IMR-90 (cell line): ENCODE measurements around the gene AMBP. TPM values are rescaled to one million over a fixed set of nuclear protein-coding genes. Genes with fewer than 3 reads are reported as not detected.

Experiments
- ATAC-seq: fragments of 200-7000 bp; cut with Tn5 transposase; 2 replicates; pipeline ENCODE4 v1.9.1; 2020; ENCODE audit warnings: low read depth, mild to moderate bottlenecking, moderate library complexity
- BruUV-seq: library from RNA; stranded (reverse); fragments of 400-500 nt; replicated peaks from 2 replicates; lab custom pipeline; 2021; lab: Mats Ljungman, UMichigan
- CTCF ChIA-PET: fragments of 300-600 bp; formaldehyde crosslinking; extraction: SDS; loops from one replicate; lab custom pipeline; 2021; ENCODE audit warnings: antibody characterized with exemption; lab: Yijun Ruan, JAX
- POLR2A ChIA-PET: fragments of 300-600 bp; sonication (Branson Sonifier 250); formaldehyde crosslinking; loops from one replicate; lab custom pipeline; 2022; ENCODE audit warnings: antibody characterized with exemption; ENCODE audit not compliant: unreplicated experiment; lab: Charles Lee
- DNase-seq: peaks from one replicate; pipeline ENCODE4 v3.0.0; 2013
- H2AFZ ChIP-seq: replicated peaks from 2 replicates; pipeline ENCODE3; 2013; ENCODE audit warnings: low read length, mild to moderate bottlenecking; ENCODE audit not compliant: poor library complexity
- H2AK5ac ChIP-seq: 2 replicates; pipeline ENCODE4 v1.6.1; 2013; ENCODE audit warnings: low read depth, low read length, inconsistent platforms
- H2AK9ac ChIP-seq: replicated peaks from 2 replicates; pipeline ENCODE3; 2013; ENCODE audit warnings: mild to moderate bottlenecking, low read depth, low read length, moderate library complexity; ENCODE audit not compliant: poor library complexity
- H2BK120ac ChIP-seq: 2 replicates; pipeline ENCODE4 v1.6.1; 2013; ENCODE audit warnings: low read depth, low read length, inconsistent platforms
- H2BK15ac ChIP-seq: 3 replicates; pipeline ENCODE4 v1.6.1; 2013; ENCODE audit warnings: low read depth, low read length, inconsistent platforms
- H2BK20ac ChIP-seq: 2 replicates; pipeline ENCODE4 v1.6.1; 2013; ENCODE audit warnings: low read depth, mild to moderate bottlenecking, inconsistent platforms, low read length, moderate library complexity
- H2BK5ac ChIP-seq: 2 replicates; pipeline ENCODE4 v1.6.1; 2013; ENCODE audit warnings: mild to moderate bottlenecking, low read depth, low read length, inconsistent platforms; ENCODE audit not compliant: poor library complexity, severe bottlenecking
- H3K14ac ChIP-seq: replicated peaks from 2 replicates; pipeline ENCODE4 v1.6.1; 2013; ENCODE audit warnings: low read depth, low read length, inconsistent platforms
- H3K18ac ChIP-seq: 2 replicates; pipeline ENCODE4 v1.6.1; 2013; ENCODE audit warnings: low read depth, low read length, control low read depth
- H3K23ac ChIP-seq: 2 replicates; pipeline ENCODE4 v1.6.1; 2013; ENCODE audit warnings: low read depth, low read length, inconsistent platforms
- H3K27ac ChIP-seq: 2 replicates; pipeline ENCODE4 v1.5.1; 2013; ENCODE audit warnings: mild to moderate bottlenecking, control low read depth, low read length; ENCODE audit not compliant: insufficient read depth
- H3K27me3 ChIP-seq: 2 replicates; pipeline ENCODE4 v1.6.1; 2013; ENCODE audit warnings: low read length; ENCODE audit not compliant: control insufficient read depth, insufficient read depth
- H3K36me3 ChIP-seq: 2 replicates; pipeline ENCODE4 v1.6.1; 2013; ENCODE audit warnings: low read length, mixed read lengths; ENCODE audit not compliant: control insufficient read depth, insufficient read depth
- H3K4ac ChIP-seq: 2 replicates; pipeline ENCODE4 v1.6.1; 2013; ENCODE audit warnings: low read depth, low read length, inconsistent platforms
- H3K4me1 ChIP-seq: 2 replicates; pipeline ENCODE4 v1.6.1; 2013; ENCODE audit warnings: low read length, mixed read lengths; ENCODE audit not compliant: control insufficient read depth, insufficient read depth
- H3K4me2 ChIP-seq: 2 replicates; pipeline ENCODE4 v1.6.1; 2013; ENCODE audit warnings: low read depth, mild to moderate bottlenecking, control low read depth, low read length, moderate library complexity
- H3K4me3 ChIP-seq: 2 replicates; pipeline ENCODE4 v1.5.1; 2013; ENCODE audit warnings: low read depth, mild to moderate bottlenecking, control low read depth, low read length, moderate library complexity; ENCODE audit not compliant: insufficient read depth
- H3K56ac ChIP-seq: 2 replicates; pipeline ENCODE4 v1.6.1; 2013; ENCODE audit warnings: low read length, inconsistent platforms; ENCODE audit not compliant: insufficient read depth; ENCODE audit errors: extremely low read depth
- H3K79me1 ChIP-seq, 2 experiments: 2 replicates each; pipeline ENCODE4 v1.6.1; 2013; ENCODE audit warnings: low read length in 2 of 2, inconsistent platforms in 1 of 2, low read depth in 1 of 2
- H3K9ac ChIP-seq: 2 replicates; pipeline ENCODE4 v1.6.1; 2013; ENCODE audit warnings: low read depth, low read length, control low read depth
- H3K9me1 ChIP-seq: 2 replicates; pipeline ENCODE4 v1.6.1; 2013; ENCODE audit warnings: low read length, inconsistent platforms; ENCODE audit not compliant: insufficient read depth
- H3K9me3 ChIP-seq: 2 replicates; pipeline ENCODE4 v1.6.1; 2013; ENCODE audit warnings: low read length; ENCODE audit not compliant: control insufficient read depth, insufficient read depth
- H4K20me1 ChIP-seq: 2 replicates; pipeline ENCODE4 v1.6.1; 2013; ENCODE audit warnings: low read length, inconsistent platforms; ENCODE audit not compliant: insufficient read depth
- H4K5ac ChIP-seq: 2 replicates; pipeline ENCODE4 v1.6.1; 2013; ENCODE audit warnings: mild to moderate bottlenecking, low read depth, low read length, control low read depth
- H4K8ac ChIP-seq, 2 experiments: 2 replicates each; pipeline ENCODE4 v1.6.1; 2013; ENCODE audit warnings: low read depth in 2 of 2, low read length in 2 of 2, control low read depth in 1 of 2, inconsistent platforms in 1 of 2
- H4K91ac ChIP-seq: 2 replicates; pipeline ENCODE4 v1.6.1; 2013; ENCODE audit warnings: low read depth, low read length, inconsistent platforms; ENCODE audit not compliant: insufficient read depth
- BHLHE40 ChIP-seq: fragments of 150-350 bp; IDR thresholded peaks from 2 replicates; pipeline ENCODE4 v1.6.1; 2016; ENCODE audit warnings: mild to moderate bottlenecking, low read depth, low read length
- CEBPB ChIP-seq: IDR thresholded peaks from 2 replicates; pipeline ENCODE4 v1.6.1; 2012; ENCODE audit warnings: low read depth, low read length, improper control_type of control experiment
- CHD1 ChIP-seq: IDR thresholded peaks from 2 replicates; pipeline ENCODE4 v1.6.1; 2012; ENCODE audit warnings: low read depth, low read length, improper control_type of control experiment
- FOS ChIP-seq: fragments of 150-350 bp; IDR thresholded peaks from 2 replicates; pipeline ENCODE4 v1.6.1; 2016; ENCODE audit warnings: low read depth, low read length
- MAFK ChIP-seq: IDR thresholded peaks from 2 replicates; pipeline ENCODE4 v1.6.1; 2012; ENCODE audit warnings: low read depth, low read length, improper control_type of control experiment
- MAZ ChIP-seq: IDR thresholded peaks from 2 replicates; pipeline ENCODE4 v1.6.1; 2012; ENCODE audit warnings: low read depth, mild to moderate bottlenecking, low read length, improper control_type of control experiment, moderate library complexity, borderline replicate concordance
- MXI1 ChIP-seq: IDR thresholded peaks from 2 replicates; pipeline ENCODE4 v1.6.1; 2012; ENCODE audit warnings: low read depth, mild to moderate bottlenecking, low read length, moderate library complexity, borderline replicate concordance
- NFE2L2 ChIP-seq: fragments of 150-350 bp; IDR thresholded peaks from 2 replicates; pipeline ENCODE4 v1.6.1; 2016; ENCODE audit warnings: low read depth, mild to moderate bottlenecking, low read length
- POLR2A ChIP-seq: IDR thresholded peaks from 2 replicates; pipeline ENCODE4 v1.6.1; 2012; ENCODE audit warnings: mild to moderate bottlenecking, low read depth, low read length
- RAD21 ChIP-seq: IDR thresholded peaks from 2 replicates; pipeline ENCODE4 v1.6.1; 2012; ENCODE audit warnings: low read length, improper control_type of control experiment
- RCOR1 ChIP-seq: IDR thresholded peaks from 2 replicates; pipeline ENCODE4 v1.6.1; 2012; ENCODE audit warnings: mild to moderate bottlenecking, low read length, improper control_type of control experiment; ENCODE audit not compliant: insufficient replicate concordance
- RFX5 ChIP-seq: IDR thresholded peaks from 2 replicates; pipeline ENCODE4 v1.8.0; 2012; ENCODE audit warnings: low read depth, mild to moderate bottlenecking, low read length, moderate library complexity
- SMC3 ChIP-seq: fragments of 150-350 bp; IDR thresholded peaks from 2 replicates; pipeline ENCODE4 v1.6.1; 2016; ENCODE audit warnings: low read depth, mild to moderate bottlenecking, antibody characterized with exemption, low read length, moderate library complexity
- WGBS, 2 experiments: methylation state at CpG; one replicate each; pipeline versions ENCODE4 v1.1.5 to v1.1.7; 2013; ENCODE audit warnings: missing lambda C conversion rate in 2 of 2; ENCODE audit not compliant: insufficient read length in 1 of 2; ENCODE audit errors: extremely low coverage in 2 of 2; 5-methylcytosine and 5-hydroxymethylcytosine counted together
- dilution Hi-C: fragments of 300-500 bp; cut with HindIII; formaldehyde crosslinking; loops from one replicate; pipeline ENCODE4 v1.14.3; 2018; ENCODE audit warnings: low sequenced_read_pairs; ENCODE audit not compliant: unreplicated experiment
- in situ Hi-C: fragments of 300-500 bp; cut with MboI; formaldehyde crosslinking; loops from 3 replicates; pipeline ENCODE4 v1.14.3; 2019; ENCODE audit warnings: low sequenced_read_pairs, inconsistent platforms, mixed read lengths
- intact Hi-C: fragments of 100-400 bp; cut with micrococcal nuclease; formaldehyde crosslinking; loops from 2 replicates; pipeline ENCODE4 v1.10.0; 2022
- polyA plus RNA-seq, 3 experiments: library from polyadenylated mRNA; depleted of rRNA; stranded (reverse); fragments of >200 nt; gene quantifications; 2 replicates each; pipeline ENCODE4 v1.2.3, GENCODE V29; 2012; ENCODE audit warnings: low replicate concordance in 1 of 3
- total RNA-seq: library from RNA; depleted of rRNA; stranded (reverse); fragments of >200 nt; gene quantifications from 2 replicates; pipeline ENCODE4 v1.2.3, GENCODE V29; 2012
- TF ChIP-seq, protein P1 (sequence below): fragments of 150-350 bp; IDR thresholded peaks from 2 replicates; pipeline ENCODE4 v1.6.1; 2017; ENCODE audit warnings: mild to moderate bottlenecking, antibody characterized with exemption, low read length, low read depth
- TF ChIP-seq, protein P2 (sequence below): fragments of 150-350 bp; IDR thresholded peaks from 2 replicates; pipeline ENCODE4 v1.6.1; 2016; ENCODE audit warnings: low read depth, mild to moderate bottlenecking, low read length, moderate library complexity, borderline replicate concordance

The AMBP gene
- total and polyA plus RNA-seq, 2 of the 4 experiments (the other 2 are of a cell fraction): not detected

- H3K4me1 ChIP-seq: no peaks in the 10 kb centered on the region
- H3K9me3 ChIP-seq: peaks cover 10% of the 10 kb centered on the region
- H2AK9ac ChIP-seq: no peak overlapping the region
- no peak overlapping the region for H3K4me2 ChIP-seq
- no peak overlapping the region for H3K4me3 ChIP-seq
- no peaks in the 10 kb centered on the region for H4K20me1 ChIP-seq
- no peak overlapping the region for H2AK5ac ChIP-seq
- BruUV-seq: no TSS peak
- dilution Hi-C loops: no loop called here
- H2BK120ac ChIP-seq: no peak overlapping the region
- ChIA-PET CTCF (interaction anchor here (1.1 kb wide), 1 partner anchor 18 kb away, joined by 3 read pairs; no protein-coding TSS in a partner anchor), POLR2A (no interaction called here)
- no peak overlapping the region for H3K14ac ChIP-seq
- DNase-seq (no peak), ATAC-seq (no peak)
- H4K8ac ChIP-seq: no peak overlapping the region
- 44% methylated on average over 3 of the region's 13 CpGs; no CpG with 5 or more reads in 1 of the 2 experiments for WGBS, 2 experiments
- no peak overlapping the region for H4K5ac ChIP-seq
- no peak overlapping the region for H3K18ac ChIP-seq
- no peak overlapping the region for H2AFZ ChIP-seq
- no peaks in the 10 kb centered on the region for H3K36me3 ChIP-seq
- H3K4ac ChIP-seq: no peak overlapping the region
- H2BK20ac ChIP-seq: no peak overlapping the region
- H3K56ac ChIP-seq: no peak overlapping the region
- no peaks in the 10 kb centered on the region for H3K79me1 ChIP-seq
- no peak overlapping the region for H3K27ac ChIP-seq
- no peak overlapping the region for H2BK5ac ChIP-seq
- intact Hi-C loops: no loop called here
- no peak overlapping the region for H3K23ac ChIP-seq
- no peak overlapping the region for H3K9ac ChIP-seq
- no peaks in the 10 kb centered on the region for H3K9me1 ChIP-seq
- no peak overlapping the region for H2BK15ac ChIP-seq
- in situ Hi-C loops: no loop called here
- peaks cover 70% of the 10 kb centered on the region for H3K27me3 ChIP-seq
- no peak overlapping the region for H4K91ac ChIP-seq
- TF ChIP-seq RCOR1: no peak
- TF ChIP-seq CHD1: no peak
- no peak for TF ChIP-seq NFE2L2
- TF ChIP-seq MAFK: no peak
- TF ChIP-seq RFX5: no peak
- no peak for TF ChIP-seq CEBPB
- no peak for TF ChIP-seq MXI1
- no peak for TF ChIP-seq MAZ
- no peak for TF ChIP-seq RAD21
- TF ChIP-seq, protein P1, sequence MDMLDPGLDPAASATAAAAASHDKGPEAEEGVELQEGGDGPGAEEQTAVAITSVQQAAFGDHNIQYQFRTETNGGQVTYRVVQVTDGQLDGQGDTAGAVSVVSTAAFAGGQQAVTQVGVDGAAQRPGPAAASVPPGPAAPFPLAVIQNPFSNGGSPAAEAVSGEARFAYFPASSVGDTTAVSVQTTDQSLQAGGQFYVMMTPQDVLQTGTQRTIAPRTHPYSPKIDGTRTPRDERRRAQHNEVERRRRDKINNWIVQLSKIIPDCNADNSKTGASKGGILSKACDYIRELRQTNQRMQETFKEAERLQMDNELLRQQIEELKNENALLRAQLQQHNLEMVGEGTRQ: no peak
- TF ChIP-seq, protein P2, sequence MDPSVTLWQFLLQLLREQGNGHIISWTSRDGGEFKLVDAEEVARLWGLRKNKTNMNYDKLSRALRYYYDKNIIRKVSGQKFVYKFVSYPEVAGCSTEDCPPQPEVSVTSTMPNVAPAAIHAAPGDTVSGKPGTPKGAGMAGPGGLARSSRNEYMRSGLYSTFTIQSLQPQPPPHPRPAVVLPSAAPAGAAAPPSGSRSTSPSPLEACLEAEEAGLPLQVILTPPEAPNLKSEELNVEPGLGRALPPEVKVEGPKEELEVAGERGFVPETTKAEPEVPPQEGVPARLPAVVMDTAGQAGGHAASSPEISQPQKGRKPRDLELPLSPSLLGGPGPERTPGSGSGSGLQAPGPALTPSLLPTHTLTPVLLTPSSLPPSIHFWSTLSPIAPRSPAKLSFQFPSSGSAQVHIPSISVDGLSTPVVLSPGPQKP: no peak
- TF ChIP-seq BHLHE40: no peak
- no peak for TF ChIP-seq FOS
- TF ChIP-seq SMC3: no peak
- TF ChIP-seq POLR2A: no peak
Measured at GRCh38 chr9:114126247-114127060, 48.4 kb upstream of the AMBP start.
